Thyroid gland (tissue), 4 donors: ENCODE data around the gene CEP19. TPM values are rescaled to one million over a fixed set of nuclear protein-coding genes. Genes with fewer than 3 reads are reported as not detected.

Source experiments
- DNase-seq, 2 donors: peaks; one replicate each; pipeline ENCODE4 v3.0.0-alpha.2; 2019
- H3K27ac ChIP-seq, 3 donors: fragments of 200-600 bp; sonication (generic); 1 replicate in 2 of 3; 2 replicates in 1 of 3; pipeline ENCODE4 v1.5.1; 2016 to 2019; ENCODE audit warnings: mild to moderate bottlenecking in 1 of 3, moderate library complexity in 1 of 3
- H3K27me3 ChIP-seq: fragments of 200-600 bp; sonication (generic); one replicate; pipeline ENCODE4 v1.5.1; 2019
- H3K36me3 ChIP-seq, 2 donors: fragments of 200-600 bp; sonication (generic); one replicate each; pipeline ENCODE4 v1.5.1; 2016 to 2019
- H3K4me1 ChIP-seq, 2 donors: fragments of 200-600 bp; sonication (generic); one replicate each; pipeline ENCODE4 v1.5.1; 2017 to 2019
- H3K4me3 ChIP-seq, 3 donors: fragments of 200-600 bp; sonication (generic); replicated peaks in 1 of 3; 1 replicate in 2 of 3; 2 replicates in 1 of 3; pipeline ENCODE4 v1.5.1; 2016; ENCODE audit warnings: mild to moderate bottlenecking in 1 of 3
- H3K9me3 ChIP-seq: fragments of 200-600 bp; sonication (generic); one replicate; pipeline ENCODE4 v1.5.1; 2017
- CTCF ChIP-seq, 6 experiments: fragments of 200-600 bp in 3 of 6; fragments of 450-650 bp in 3 of 6; sonication (generic) in 3 of 6; IDR thresholded peaks; one replicate each; pipeline ENCODE4 v1.5.1; 2016 to 2019; ENCODE audit warnings: antibody characterized with exemption in 6 of 6, mild to moderate bottlenecking in 2 of 6, inconsistent platforms in 1 of 6, moderate library complexity in 1 of 6
- POLR2A ChIP-seq, 2 donors: fragments of 450-650 bp; IDR thresholded peaks; one replicate each; pipeline ENCODE4 v1.6.1; 2017; ENCODE audit warnings: antibody characterized with exemption in 2 of 2, mild to moderate bottlenecking in 2 of 2, moderate library complexity in 1 of 2
- WGBS, 2 donors: methylation state at CpG; one replicate each; pipeline ENCODE4 v1.1.5; 2017; 5-methylcytosine and 5-hydroxymethylcytosine counted together
- intact Hi-C: fragments of 100-400 bp; cut with DNase I; formaldehyde crosslinking; loops from one replicate; pipeline ENCODE4 v1.15.1; 2023
- total RNA-seq, 4 donors: library from RNA; depleted of rRNA; stranded (reverse); fragments of >200 nt; gene quantifications; one replicate each; pipeline ENCODE4 v1.2.3, GENCODE V29; 2016

The CEP19 gene
- total RNA-seq: 1 to 10 TPM; 1.2 to 5.2 (median 3.8) TPM

DNA sequence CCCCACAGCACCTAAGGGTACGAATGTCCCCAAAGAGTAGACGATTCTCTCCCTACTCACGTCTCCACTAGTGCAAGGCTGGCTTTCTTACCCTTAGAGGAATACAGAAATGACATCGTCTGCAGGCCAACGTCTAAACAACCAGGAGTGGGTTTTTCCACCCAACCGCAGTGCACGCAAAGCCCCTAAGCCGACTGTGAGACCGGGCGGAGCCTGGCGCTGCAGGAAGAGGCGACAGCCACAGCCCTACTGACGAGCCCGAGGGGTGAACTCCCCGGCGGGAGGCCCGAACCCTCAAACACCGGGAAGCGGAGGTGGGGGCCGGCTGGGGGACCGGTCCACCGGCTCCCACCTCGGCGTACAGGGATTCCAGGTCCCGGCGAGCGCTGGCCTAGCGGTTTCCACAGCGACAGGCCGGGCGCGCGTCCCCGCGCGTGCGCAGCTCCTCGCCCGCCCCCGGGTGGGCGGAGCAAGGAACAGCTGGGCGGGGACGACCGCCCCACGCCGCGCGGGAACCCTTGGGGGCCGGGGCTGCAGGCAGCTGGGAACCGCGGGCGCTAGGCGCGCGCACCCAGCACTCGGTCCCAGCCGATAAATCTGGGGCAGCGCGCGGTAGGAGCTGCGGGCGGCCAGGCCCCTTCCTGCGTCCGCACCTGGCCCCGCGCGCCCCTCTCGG, at the start of gene CEP19, which contains the start of gene PIGX:
CEP19 (minus strand) TSS at position 413 of the 676 bp plus-strand sequence. CDS start 3,593 bp downstream, outside the sequence.
PIGX (plus strand) TSS at position 540 of the 676 bp plus-strand sequence.
- H3K27me3 ChIP-seq: no peaks in the 10 kb centered on the region
- H3K36me3 ChIP-seq: no peaks in the 10 kb centered on the region
- peak within 1 kb of the TSS; percentile 83 to 88 (median 84) for H3K27ac ChIP-seq
- H3K4me3 ChIP-seq: peak within 1 kb of the TSS; percentile 55 to 83 (median 76)
- 0 to 1% methylated on average over 6 to 21 of the region's 68 CpGs for WGBS, 2 donors
- TF ChIP-seq POLR2A (IDR thresholded peaks at IDR 0.05): peak; percentile 43 to 94
- peak in 4 of 6 experiments; percentile 6 to 32 (median 30) for TF ChIP-seq CTCF (IDR thresholded peaks at IDR 0.05)
- peak; percentile 81 to 87 for DNase-seq
- H3K4me1 ChIP-seq: peaks cover 12 to 13% of the 10 kb centered on the region in 2 donors
- H3K9me3 ChIP-seq: no peaks in the 10 kb centered on the region
- intact Hi-C loops: no loop called here

GRCh38 chr3:196757876-196758739, 46.1 kb upstream of the CEP19 start:
- H3K36me3 ChIP-seq: no peaks in the 10 kb centered on the region
- no peaks in the 10 kb centered on the region for H3K9me3 ChIP-seq
- WGBS, 2 donors: 88 to 91% methylated on average over 9 of the region's 9 CpGs
- no peak overlapping the region for H3K27ac ChIP-seq
- DNase-seq: no peak
- H3K4me1 ChIP-seq: no peaks in the 10 kb centered on the region
- TF ChIP-seq POLR2A (IDR thresholded peaks at IDR 0.05) (no peak), CTCF (IDR thresholded peaks at IDR 0.05) (no peak)
- intact Hi-C loops: no loop called here
- no peaks in the 10 kb centered on the region for H3K27me3 ChIP-seq
- no peak overlapping the region for H3K4me3 ChIP-seq

- no peak for DNase-seq
- H3K27me3 ChIP-seq: no peaks in the 10 kb centered on the region
- H3K4me1 ChIP-seq: no peaks in the 10 kb centered on the region
- 82 to 99% methylated on average over 4 of the region's 4 CpGs for WGBS, 2 donors
- TF ChIP-seq POLR2A (IDR thresholded peaks at IDR 0.05) (no peak), CTCF (IDR thresholded peaks at IDR 0.05) (no peak)
- no peak overlapping the region for H3K4me3 ChIP-seq
- intact Hi-C loops: no loop called here
- no peaks in the 10 kb centered on the region for H3K9me3 ChIP-seq
- no peak overlapping the region for H3K27ac ChIP-seq
- H3K36me3 ChIP-seq: no peaks in the 10 kb centered on the region
Measured at GRCh38 chr3:196756732-196757131, 44.7 kb upstream of the CEP19 start.

- 87 to 89% methylated on average over 9 of the region's 9 CpGs for WGBS, 2 donors
- TF ChIP-seq POLR2A (IDR thresholded peaks at IDR 0.05): no peak
- TF ChIP-seq CTCF (IDR thresholded peaks at IDR 0.05): no peak
- H3K27ac ChIP-seq: no peak overlapping the region
- DNase-seq: no peak
- H3K4me3 ChIP-seq: no peak overlapping the region
- H3K4me1 ChIP-seq: no peaks in the 10 kb centered on the region
- H3K36me3 ChIP-seq: no peaks in the 10 kb centered on the region
- intact Hi-C loops: no loop called here
- no peaks in the 10 kb centered on the region for H3K27me3 ChIP-seq
- no peaks in the 10 kb centered on the region for H3K9me3 ChIP-seq
Measured at GRCh38 chr3:196754091-196754981, 42.3 kb upstream of the CEP19 start.
